H9 (cell line): ENCODE data around the gene NOX5. TPM values are rescaled to one million over a fixed set of nuclear protein-coding genes. Genes with fewer than 3 reads are reported as not detected.
A peak's percentile ranks its signal among the peaks of the same experiment; 100 is the strongest.

Source experiments
- DNase-seq: peaks from one replicate; pipeline ENCODE4 v3.0.0-alpha.2; 2017
- H2AFZ ChIP-seq: one replicate; pipeline ENCODE4 v1.6.1; 2013; ENCODE audit warnings: mild to moderate bottlenecking, low read length, control low read depth, moderate library complexity
- H2AK5ac ChIP-seq: 2 replicates; pipeline ENCODE4 v1.6.1; 2013; ENCODE audit warnings: low read length, control low read depth, mixed read lengths; ENCODE audit not compliant: insufficient read length
- H2BK120ac ChIP-seq: one replicate; pipeline ENCODE4 v1.6.1; 2013; ENCODE audit warnings: low read depth, mild to moderate bottlenecking, low read length, control low read depth, inconsistent platforms; ENCODE audit not compliant: poor library complexity, severe bottlenecking
- H2BK12ac ChIP-seq: 2 replicates; pipeline ENCODE4 v1.6.1; 2013; ENCODE audit warnings: low read length, control low read depth, mixed read lengths, low read depth; ENCODE audit not compliant: insufficient read length
- H2BK15ac ChIP-seq: 2 replicates; pipeline ENCODE4 v1.6.1; 2013; ENCODE audit warnings: low read depth, low read length, control low read depth
- H2BK20ac ChIP-seq: one replicate; pipeline ENCODE4 v1.6.1; 2013; ENCODE audit warnings: low read depth, mild to moderate bottlenecking, low read length, control low read depth, inconsistent platforms; ENCODE audit not compliant: poor library complexity, severe bottlenecking
- H2BK5ac ChIP-seq: 2 replicates; pipeline ENCODE4 v1.6.1; 2013; ENCODE audit warnings: low read length, control low read depth, mixed read lengths; ENCODE audit not compliant: insufficient read length
- H3K14ac ChIP-seq: 2 replicates; pipeline ENCODE4 v1.6.1; 2013; ENCODE audit warnings: low read length, control low read depth; ENCODE audit not compliant: insufficient read depth
- H3K18ac ChIP-seq: 2 replicates; pipeline ENCODE4 v1.6.1; 2013; ENCODE audit warnings: low read depth, mild to moderate bottlenecking, mixed read lengths, low read length, control low read depth; ENCODE audit not compliant: insufficient read length
- H3K23ac ChIP-seq: 2 replicates; pipeline ENCODE4 v1.6.1; 2013; ENCODE audit warnings: low read length, control low read depth, mixed read lengths, low read depth; ENCODE audit not compliant: insufficient read length
- H3K23me2 ChIP-seq: 2 replicates; pipeline ENCODE4 v1.6.1; 2013; ENCODE audit warnings: low read depth, mild to moderate bottlenecking, mixed read lengths, low read length, control low read depth; ENCODE audit not compliant: insufficient read length, poor library complexity, severe bottlenecking
- H3K27ac ChIP-seq: 2 replicates; pipeline ENCODE4 v1.5.1; 2013; ENCODE audit warnings: low read length, control low read depth, mixed read lengths, low read depth; ENCODE audit not compliant: insufficient read length
- H3K27me3 ChIP-seq: 2 replicates; pipeline ENCODE4 v1.6.1; 2013; ENCODE audit warnings: low read length, control low read depth, inconsistent platforms; ENCODE audit not compliant: insufficient read depth
- H3K4ac ChIP-seq: 2 replicates; pipeline ENCODE4 v1.6.1; 2013; ENCODE audit warnings: low read depth, mild to moderate bottlenecking, control low read depth, inconsistent platforms, low read length, moderate library complexity
- H3K4me1 ChIP-seq: 2 replicates; pipeline ENCODE4 v1.6.1; 2013; ENCODE audit warnings: low read length, control low read depth, inconsistent platforms; ENCODE audit not compliant: insufficient read depth
- H3K4me2 ChIP-seq: 2 replicates; pipeline ENCODE4 v1.6.1; 2013; ENCODE audit warnings: low read length, control low read depth, mixed read lengths; ENCODE audit not compliant: insufficient read length, insufficient read depth
- H3K56ac ChIP-seq: 2 replicates; pipeline ENCODE4 v1.6.1; 2013; ENCODE audit warnings: low read depth, mild to moderate bottlenecking, mixed read lengths, low read length, control low read depth; ENCODE audit not compliant: insufficient read length
- H3K79me1 ChIP-seq: 2 replicates; pipeline ENCODE4 v1.6.1; 2013; ENCODE audit warnings: low read depth, mild to moderate bottlenecking, moderate library complexity, low read length, control low read depth, inconsistent platforms; ENCODE audit not compliant: insufficient read depth, poor library complexity, severe bottlenecking
- H3K79me2 ChIP-seq: 2 replicates; pipeline ENCODE4 v1.6.1; 2013; ENCODE audit warnings: low read length, control low read depth, inconsistent platforms; ENCODE audit not compliant: insufficient read depth
- H3K9ac ChIP-seq: 2 replicates; pipeline ENCODE4 v1.6.1; 2013; ENCODE audit warnings: low read length, control low read depth, mixed read lengths; ENCODE audit not compliant: insufficient read length; ENCODE audit errors: extremely low read depth
- H3K9me3 ChIP-seq: one replicate; pipeline ENCODE4 v1.6.1; 2013; ENCODE audit warnings: low read depth, low read length, inconsistent platforms; ENCODE audit not compliant: control insufficient read depth
- H3T11ph ChIP-seq: one replicate; pipeline ENCODE4 v1.6.1; 2013; ENCODE audit warnings: mild to moderate bottlenecking, low read length, control low read depth, inconsistent platforms
- H4K20me1 ChIP-seq: one replicate; pipeline ENCODE4 v1.6.1; 2013; ENCODE audit not compliant: control insufficient read depth, insufficient read length, insufficient read depth
- H4K5ac ChIP-seq: 2 replicates; pipeline ENCODE4 v1.6.1; 2013; ENCODE audit warnings: low read depth, mild to moderate bottlenecking, mixed read lengths, low read length, control low read depth; ENCODE audit not compliant: insufficient read length
- H4K8ac ChIP-seq: replicated peaks from 2 replicates; pipeline ENCODE4 v1.6.1; 2013; ENCODE audit warnings: low read length, control low read depth, mixed read lengths, low read depth; ENCODE audit not compliant: insufficient read length
- H4K91ac ChIP-seq: 2 replicates; pipeline ENCODE4 v1.6.1; 2013; ENCODE audit warnings: low read depth, mild to moderate bottlenecking, moderate library complexity, mixed read lengths, low read length, control low read depth; ENCODE audit not compliant: insufficient read length
- H3K27ac Mint-ChIP-seq, 3 experiments: 2 replicates in 2 of 3; 3 replicates in 1 of 3; pipeline ENCODE4 v1.8.0; 2020 to 2021; ENCODE audit warnings: mixed read lengths in 3 of 3, mild to moderate bottlenecking in 1 of 3, moderate library complexity in 1 of 3
- H3K27me3 Mint-ChIP-seq: 2 replicates; pipeline ENCODE4 v1.8.0; 2021; ENCODE audit warnings: low read depth, mild to moderate bottlenecking, moderate library complexity, mixed read lengths
- H3K36me3 Mint-ChIP-seq, 3 experiments: 2 replicates in 2 of 3; 3 replicates in 1 of 3; pipeline ENCODE4 v1.8.0; 2020 to 2021; ENCODE audit warnings: low read depth in 3 of 3, mixed read lengths in 3 of 3; ENCODE audit not compliant: insufficient read depth in 1 of 3
- H3K4me1 Mint-ChIP-seq, 2 experiments: 2 replicates each; pipeline ENCODE4 v1.8.0; 2020; ENCODE audit warnings: mixed read lengths in 2 of 2
- H3K4me3 Mint-ChIP-seq, 2 experiments: 2 replicates in 1 of 2; 3 replicates in 1 of 2; pipeline ENCODE4 v1.8.0; 2020 to 2021; ENCODE audit warnings: mild to moderate bottlenecking in 2 of 2, mixed read lengths in 2 of 2, moderate library complexity in 1 of 2
- H3K9me3 Mint-ChIP-seq, 2 experiments: 2 replicates in 1 of 2; 3 replicates in 1 of 2; pipeline ENCODE4 v1.8.0; 2020; ENCODE audit warnings: mild to moderate bottlenecking in 2 of 2, mixed read lengths in 2 of 2, moderate library complexity in 1 of 2
- WGBS: extraction: QIAGEN DNeasy Blood & Tissue Kit; methylation state at CpG from one replicate; pipeline ENCODE4 v1.1.7; 2013; ENCODE audit warnings: missing lambda C conversion rate, low lambda C conversion rate, mixed read lengths; ENCODE audit not compliant: insufficient read length; ENCODE audit errors: extremely low coverage; 5-methylcytosine and 5-hydroxymethylcytosine counted together
- total RNA-seq: library from RNA; stranded (reverse); gene quantifications from 2 replicates; pipeline ENCODE4 v1.2.1, GENCODE V29; 2021
- TF ChIP-seq, protein P1 (sequence below): fragments of 200-600 bp; sonication (generic); conservative IDR thresholded peaks from 3 replicates; pipeline ENCODE4 v1.8.0; 2021; ENCODE audit warnings: antibody characterized with exemption, mild to moderate bottlenecking

The NOX5 gene
- total RNA-seq, 1 experiment from 2014 or later = 0.04 TPM

DNA sequence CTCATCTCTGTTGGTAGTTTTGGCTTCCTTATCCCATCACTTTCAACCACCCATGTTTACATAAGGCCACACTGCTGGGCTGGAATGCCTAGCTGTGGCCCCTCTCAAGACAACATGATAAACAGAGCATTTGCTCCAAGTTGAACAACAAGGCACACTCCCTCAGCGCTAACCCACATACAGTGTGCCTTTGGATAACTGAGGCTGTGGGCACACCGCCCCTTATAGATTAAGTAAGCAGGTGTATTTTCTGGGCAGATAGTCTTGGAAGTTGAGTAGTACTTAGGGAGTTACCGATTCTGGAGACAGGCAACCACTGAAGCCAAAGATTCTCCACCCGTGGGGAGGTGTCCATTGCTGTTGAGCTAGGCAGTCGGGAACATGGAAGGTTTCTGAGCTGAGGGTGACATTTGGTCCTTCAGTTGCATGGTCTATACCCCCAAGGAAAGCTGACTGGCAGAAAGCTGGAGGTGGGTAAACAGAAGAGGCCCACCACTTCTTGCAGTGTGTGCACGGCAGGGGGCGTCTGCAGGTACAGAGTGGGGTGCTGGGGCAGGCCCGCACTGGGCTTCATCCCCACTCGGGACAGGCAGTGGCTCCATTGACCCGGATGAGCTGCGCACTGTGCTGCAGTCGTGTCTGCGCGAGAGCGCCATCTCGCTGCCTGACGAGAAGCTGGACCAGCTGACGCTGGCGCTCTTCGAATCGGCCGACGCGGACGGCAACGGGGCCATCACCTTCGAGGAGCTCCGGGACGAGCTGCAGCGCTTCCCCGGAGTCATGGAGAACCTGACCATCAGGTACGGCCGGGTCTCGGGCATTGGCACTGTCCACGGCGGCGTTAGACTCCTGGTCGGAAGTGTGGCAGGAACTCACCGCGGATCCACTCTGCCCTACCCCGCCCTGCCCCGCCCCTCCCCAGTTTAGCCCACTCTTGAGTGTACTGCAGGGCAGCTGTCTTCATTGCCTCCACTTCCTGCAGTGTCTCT is 16.8 kb downstream of the NOX5 start:
- H4K8ac ChIP-seq = no peak overlapping the region
- H3K14ac ChIP-seq = no peak overlapping the region
- H3K23me2 ChIP-seq = peaks cover 3% of the 10 kb centered on the region
- no peak overlapping the region for H2AK5ac ChIP-seq
- H4K20me1 ChIP-seq = no peaks in the 10 kb centered on the region
- Mint-ChIP-seq H3K27ac (no peak overlapping the region), H3K4me3 (peak overlapping the region; percentile 45 to 67), H3K9me3 (no peaks in the 10 kb centered on the region; a peak in 1 of 5 replicates), H3K36me3 (no peaks in the 10 kb centered on the region; a peak in 1 of 7 replicates), H3K27me3 (peaks cover 33% of the 10 kb centered on the region), H3K4me1 (peaks cover 11 to 15% of the 10 kb centered on the region in 2 experiments)
- H3K4me2 ChIP-seq = peak overlapping the region; percentile 27
- no peak overlapping the region for H3K23ac ChIP-seq
- no peak overlapping the region for H2BK15ac ChIP-seq
- peak; percentile 86 for DNase-seq
- H3K79me1 ChIP-seq = no peaks in the 10 kb centered on the region
- H4K5ac ChIP-seq = no peak overlapping the region
- no peak overlapping the region for H3K18ac ChIP-seq
- no peak overlapping the region for H4K91ac ChIP-seq
- no peak overlapping the region for H2BK20ac ChIP-seq
- H3K9me3 ChIP-seq = no peaks in the 10 kb centered on the region
- H3K27ac ChIP-seq = no peak overlapping the region
- H2BK12ac ChIP-seq = no peak overlapping the region
- H2BK120ac ChIP-seq = no peak overlapping the region
- TF ChIP-seq, protein P1, sequence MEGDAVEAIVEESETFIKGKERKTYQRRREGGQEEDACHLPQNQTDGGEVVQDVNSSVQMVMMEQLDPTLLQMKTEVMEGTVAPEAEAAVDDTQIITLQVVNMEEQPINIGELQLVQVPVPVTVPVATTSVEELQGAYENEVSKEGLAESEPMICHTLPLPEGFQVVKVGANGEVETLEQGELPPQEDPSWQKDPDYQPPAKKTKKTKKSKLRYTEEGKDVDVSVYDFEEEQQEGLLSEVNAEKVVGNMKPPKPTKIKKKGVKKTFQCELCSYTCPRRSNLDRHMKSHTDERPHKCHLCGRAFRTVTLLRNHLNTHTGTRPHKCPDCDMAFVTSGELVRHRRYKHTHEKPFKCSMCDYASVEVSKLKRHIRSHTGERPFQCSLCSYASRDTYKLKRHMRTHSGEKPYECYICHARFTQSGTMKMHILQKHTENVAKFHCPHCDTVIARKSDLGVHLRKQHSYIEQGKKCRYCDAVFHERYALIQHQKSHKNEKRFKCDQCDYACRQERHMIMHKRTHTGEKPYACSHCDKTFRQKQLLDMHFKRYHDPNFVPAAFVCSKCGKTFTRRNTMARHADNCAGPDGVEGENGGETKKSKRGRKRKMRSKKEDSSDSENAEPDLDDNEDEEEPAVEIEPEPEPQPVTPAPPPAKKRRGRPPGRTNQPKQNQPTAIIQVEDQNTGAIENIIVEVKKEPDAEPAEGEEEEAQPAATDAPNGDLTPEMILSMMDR = peak; percentile 83
- H2BK5ac ChIP-seq = no peak overlapping the region
- WGBS = no CpG with 5 or more reads among the region's 42 CpGs
- no peak overlapping the region for H3K56ac ChIP-seq
- no peak overlapping the region for H3K9ac ChIP-seq
- no peaks in the 10 kb centered on the region for H3K27me3 ChIP-seq
- H3T11ph ChIP-seq = no peak overlapping the region
- no peaks in the 10 kb centered on the region for H3K79me2 ChIP-seq
- H3K4ac ChIP-seq = no peak overlapping the region
- no peak overlapping the region for H2AFZ ChIP-seq
- no peaks in the 10 kb centered on the region; the same call in 1 of the 2 replicates for H3K4me1 ChIP-seq
